Adipose tissue (tissue), 3 donors: ENCODE results near the gene HSPA1B. TPM values are rescaled to one million over a fixed set of nuclear protein-coding genes. Genes with fewer than 3 reads are reported as not detected.
A peak's percentile ranks its signal among the peaks of the same experiment; 100 is the strongest.
"Not testable (repeated sequence)": the region's sequence is repeated elsewhere in the genome, so short reads cannot be mapped to it uniquely, and the experiment has no call there.

Experiments
- H3K27ac ChIP-seq: one replicate; pipeline ENCODE4 v1.5.1; 2013; ENCODE audit warnings: low read depth, low read length
- WGBS, 3 donors: extraction: QIAGEN DNeasy Blood & Tissue Kit; methylation state at CpG; one replicate each; pipeline ENCODE4 v1.1.7; 2013; 5-methylcytosine and 5-hydroxymethylcytosine counted together
- polyA plus RNA-seq, 3 donors: library from polyadenylated mRNA; stranded (reverse); fragments of 200-250 nt; gene quantifications; one replicate each; pipeline ENCODE4 v1.2.3, GENCODE V29; 2013
- donor health status: healthy with polysubstance abuse.
- donor health status: Bipolar disorder and iron deficiency.
- donor health status: healthy.

HSPA1B gene
- polyA plus RNA-seq, 3 donors = 40.9 to 501 (median 47.1) TPM

DNA sequence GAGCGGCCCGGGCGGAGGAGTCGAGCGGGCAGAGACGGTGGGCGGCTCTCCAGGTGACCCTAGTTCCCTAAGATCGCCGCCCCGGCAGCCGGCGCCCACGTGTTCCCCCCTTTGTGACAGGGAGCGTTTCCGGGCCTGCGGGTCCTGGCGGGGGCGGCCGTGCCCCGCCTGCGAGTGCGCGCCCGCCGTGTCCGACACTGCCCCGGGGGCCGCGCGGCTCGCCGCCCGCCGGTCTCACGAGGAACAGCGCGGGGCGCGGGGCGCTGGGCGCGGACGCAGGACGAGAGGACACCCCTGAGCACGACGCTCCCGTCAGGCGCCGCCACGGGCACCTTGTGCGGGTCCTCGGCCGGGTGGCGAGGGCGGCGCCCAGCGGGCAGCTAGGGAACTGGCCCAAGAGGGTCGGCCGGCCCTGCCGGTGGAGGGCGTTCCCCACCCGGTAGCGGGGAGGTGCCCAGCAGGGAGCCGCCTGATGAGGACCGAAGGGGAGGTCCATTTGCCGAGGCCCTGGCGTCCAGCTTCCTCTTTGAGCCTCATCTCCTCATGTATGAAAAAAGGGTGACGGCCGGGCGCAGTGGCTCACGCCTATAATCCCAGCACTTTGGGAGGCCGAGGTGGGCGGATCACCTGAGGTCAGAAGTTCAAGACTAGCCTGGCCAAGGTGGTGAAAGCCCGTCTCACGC is 31.8 kb upstream of the HSPA1B start, which contains the start of gene VARS1:
Gene VARS1 (minus strand): TSS at position 137 of the 683 bp plus-strand sequence. CDS start 535 bp downstream, outside the sequence.
- H3K27ac ChIP-seq = peak within 1 kb of the TSS; percentile 89
- WGBS, 3 donors = 0 to 1% (median 1%) methylated on average over 65 to 75 of the region's 75 CpGs

DNA sequence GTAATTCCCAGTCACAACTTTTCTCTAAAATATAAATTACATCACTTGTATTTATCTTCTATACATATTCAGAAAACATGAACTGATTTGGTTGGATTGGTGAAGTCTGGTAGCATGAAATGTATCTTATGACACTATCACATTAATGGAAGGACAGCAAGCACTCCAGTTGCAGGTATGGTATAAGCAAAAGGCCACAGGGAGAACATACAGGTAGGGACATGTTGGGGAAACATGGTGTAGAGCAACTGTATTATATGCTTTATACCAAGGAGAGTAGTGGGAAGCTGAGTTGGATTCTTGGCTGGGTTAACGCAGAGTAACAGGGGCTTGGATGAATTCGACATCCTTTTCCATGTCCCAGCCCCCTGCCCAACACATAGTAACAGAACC is 30.5 kb upstream of the HSPA1B start:
- 82 to 92% (median 83%) methylated on average over 2 of the region's 2 CpGs for WGBS, 3 donors
- H3K27ac ChIP-seq = no peak overlapping the region

DNA sequence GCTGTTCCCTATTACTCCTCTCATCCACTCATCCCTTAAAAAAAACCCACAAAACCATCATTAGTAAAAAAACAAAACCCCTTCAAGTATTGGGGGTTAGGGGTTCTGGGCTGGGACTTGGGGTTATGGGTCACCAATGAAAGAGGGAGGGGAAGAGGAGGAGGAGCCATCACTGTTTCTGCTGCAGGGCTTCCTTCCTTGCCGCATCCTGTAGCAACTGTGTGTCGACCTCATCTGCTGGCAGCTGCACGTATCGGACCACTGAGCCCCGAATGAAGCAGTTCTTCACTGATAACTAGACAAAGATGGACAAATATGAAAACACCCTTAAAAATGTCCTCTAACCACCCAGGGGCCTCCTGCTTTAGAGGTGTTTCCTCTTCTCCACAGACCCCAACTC is 29.9 kb upstream of the HSPA1B start:
- 27 to 78% (median 36%) methylated on average over 5 of the region's 5 CpGs for WGBS, 3 donors
- H3K27ac ChIP-seq = no peak overlapping the region

DNA sequence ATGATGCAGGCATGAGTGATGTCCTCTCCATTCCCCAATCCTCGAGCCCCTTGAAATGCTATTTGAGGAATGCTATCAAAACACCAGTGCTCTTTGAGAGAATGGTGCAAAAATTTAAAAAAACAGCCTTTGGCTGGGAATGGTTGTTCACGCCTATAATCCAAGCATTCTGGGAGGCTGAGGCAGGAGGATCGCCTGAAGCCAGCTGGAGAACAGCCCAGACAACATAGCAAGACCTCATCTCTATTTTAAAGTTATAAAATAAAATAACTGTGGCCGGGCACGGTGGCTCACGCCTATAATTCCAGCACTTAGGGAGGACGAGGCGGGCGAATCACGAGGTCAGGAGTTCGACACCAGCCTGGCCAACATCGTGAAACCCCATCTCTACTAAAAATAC is 27.8 kb upstream of the HSPA1B start:
- no peak overlapping the region for H3K27ac ChIP-seq
- WGBS, 3 donors = 73 to 92% (median 77%) methylated on average over 12 of the region's 12 CpGs

DNA sequence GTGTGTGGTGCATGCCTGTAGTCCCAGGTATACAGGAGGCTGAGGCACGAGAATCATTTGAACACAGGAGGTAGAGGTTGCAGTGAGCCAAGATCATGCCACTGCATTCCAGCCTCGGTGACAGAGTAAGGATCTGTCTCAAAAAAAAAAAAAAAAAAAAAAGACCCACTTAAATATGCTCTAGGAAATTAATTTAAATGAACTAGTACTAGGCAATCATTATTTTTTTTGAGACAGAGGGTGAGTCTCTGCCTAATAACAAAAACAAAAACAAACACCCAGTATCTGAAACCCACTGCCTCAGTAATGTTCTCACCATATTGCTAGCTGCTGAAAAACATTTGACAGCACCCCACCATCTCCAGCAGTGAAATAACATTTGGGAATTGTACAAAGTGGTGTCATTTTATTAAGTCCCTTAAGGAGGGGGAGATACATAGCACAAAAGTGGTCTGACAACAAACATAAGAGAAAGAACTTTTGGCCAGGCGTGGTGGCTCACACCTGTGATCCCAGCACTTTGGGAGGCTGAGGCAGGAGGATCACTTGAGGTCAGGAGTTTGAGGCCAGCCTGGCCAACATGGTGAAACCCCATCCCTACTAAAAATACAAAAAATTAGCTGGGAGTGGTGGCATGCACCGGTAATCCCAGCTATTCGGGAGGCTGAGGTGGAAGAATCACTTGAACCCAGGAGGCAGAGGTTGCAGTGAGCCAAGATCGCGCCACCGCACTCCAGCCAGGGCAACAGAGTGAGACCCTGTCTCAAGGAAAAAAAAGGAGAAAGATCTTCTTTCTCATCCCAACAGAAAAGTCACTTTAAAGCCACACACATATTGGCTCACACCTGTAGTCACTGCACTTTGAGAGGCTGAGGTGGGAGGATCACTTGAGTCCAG is 26.3 kb upstream of the HSPA1B start:
- WGBS, 3 donors = 96% methylated on average over 8 of the region's 8 CpGs
- H3K27ac ChIP-seq = not testable (repeated sequence)

DNA sequence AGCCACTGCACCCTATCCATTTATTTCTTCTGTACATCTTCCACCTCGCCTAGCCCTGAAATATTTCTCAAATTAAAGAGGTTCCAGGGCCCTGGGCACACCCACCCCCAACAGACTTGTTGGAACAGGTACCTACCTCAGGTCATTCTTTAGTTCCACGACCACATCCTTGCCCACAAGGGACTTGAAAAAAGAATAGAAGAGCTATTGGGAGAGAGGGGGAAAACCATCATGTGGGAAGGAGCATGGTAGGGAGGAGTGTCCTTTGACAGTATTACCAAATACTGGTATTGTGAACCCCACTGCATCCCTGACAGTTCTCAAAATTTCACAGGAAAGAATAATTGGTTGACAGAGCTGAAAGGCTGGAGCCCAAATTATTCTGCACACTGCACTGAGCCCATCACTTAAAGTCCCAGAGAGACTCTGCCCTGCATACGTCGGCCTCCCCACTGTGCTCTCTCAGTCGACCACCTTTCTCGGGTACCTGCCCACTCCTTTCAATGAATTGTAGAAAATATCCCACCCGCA is 21.5 kb upstream of the HSPA1B start:
- 12 to 16% (median 15%) methylated on average over 7 of the region's 7 CpGs for WGBS, 3 donors

GRCh38 chr6:31806470-31807272 is 20.9 kb upstream of the HSPA1B start, which contains the start of gene LSM2:
LSM2 (minus strand) TSS chr6:31806966; CDS start chr6:31806757, 209 bp downstream.
- peak within 1 kb of the TSS; percentile 77 for H3K27ac ChIP-seq
- WGBS, 3 donors = 0% methylated on average over 50 to 51 of the region's 51 CpGs

More for the DNA sequence above, 21.5 kb upstream of the HSPA1B start:
- peak overlapping the region; percentile 77 for H3K27ac ChIP-seq

DNA sequence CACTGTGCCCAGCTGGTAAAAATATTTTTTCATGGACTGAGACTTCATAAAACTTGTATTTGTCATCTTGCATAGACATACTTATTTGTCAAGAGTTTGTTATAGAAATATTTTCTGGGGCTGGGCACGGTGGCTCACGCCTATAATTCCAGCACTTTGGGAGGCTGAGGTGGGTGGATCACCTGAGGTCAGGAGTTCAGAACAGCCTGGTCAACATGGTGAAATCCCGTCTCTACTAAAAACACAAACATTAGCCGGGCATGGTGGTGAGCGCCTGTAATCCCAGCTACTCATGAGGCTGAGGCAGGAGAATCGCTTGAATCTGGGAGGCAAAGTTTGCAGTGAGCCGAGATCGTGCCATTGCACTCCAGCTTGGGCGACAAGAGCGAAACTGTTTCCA is 18.9 kb upstream of the HSPA1B start:
- H3K27ac ChIP-seq = not testable (repeated sequence)
- 92 to 96% (median 95%) methylated on average over 10 of the region's 10 CpGs for WGBS, 3 donors

- no peak overlapping the region for H3K27ac ChIP-seq
- WGBS, 3 donors = 89 to 96% (median 95%) methylated on average over 12 of the region's 12 CpGs
These were observed 15.9 kb upstream of the HSPA1B start for GRCh38 chr6:31811645-31812044.

DNA sequence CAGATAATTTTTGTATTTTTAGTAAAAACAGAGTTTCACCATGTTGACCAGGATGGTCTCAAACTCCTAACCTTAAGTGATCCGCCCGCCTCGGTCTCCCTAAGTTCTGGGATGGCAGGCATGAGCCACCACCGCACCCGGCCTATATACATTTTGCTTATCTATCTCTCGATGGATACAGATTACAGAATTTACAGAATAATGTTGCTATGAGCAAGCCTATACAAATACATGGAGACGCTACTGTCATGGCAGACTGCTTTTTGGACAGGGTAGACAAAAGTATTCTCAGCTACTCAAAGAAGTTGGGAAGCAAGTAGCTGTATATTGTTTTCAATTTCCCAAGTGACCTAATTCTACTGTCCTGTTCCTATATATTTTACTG is 14.1 kb upstream of the HSPA1B start:
- peak overlapping the region; percentile 19 for H3K27ac ChIP-seq
- 95 to 97% (median 95%) methylated on average over 7 of the region's 7 CpGs for WGBS, 3 donors

DNA sequence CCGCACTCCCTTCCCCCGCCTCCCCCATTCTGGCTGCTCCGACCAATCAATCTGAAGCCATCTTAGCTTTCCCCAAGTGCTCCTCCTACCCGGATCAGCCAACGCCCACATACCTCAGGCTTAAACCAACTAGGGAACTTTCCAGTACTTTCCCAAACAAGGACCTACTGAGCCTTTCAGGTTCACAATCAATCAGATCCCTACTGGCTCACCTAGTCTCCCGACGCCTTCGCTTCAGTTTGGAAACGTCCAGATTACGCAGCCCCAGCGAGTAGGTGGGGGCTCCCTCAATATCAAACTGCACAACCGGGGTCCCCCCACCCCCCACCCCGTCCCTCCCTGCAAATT is 12.9 kb upstream of the HSPA1B start:
- peak overlapping the region; percentile 76 for H3K27ac ChIP-seq
- 0% methylated on average over 13 of the region's 13 CpGs for WGBS, 3 donors

- 0 to 1% (median 0%) methylated on average over 54 to 56 of the region's 56 CpGs for WGBS, 3 donors
- peak within 1 kb of the TSS; percentile 77 for H3K27ac ChIP-seq
These were observed 12.3 kb upstream of the HSPA1B start, which contains the start of the genes HSPA1A and HSPA1L for GRCh38 chr6:31815025-31815838. HSPA1A (plus strand) TSS chr6:31815543; CDS start chr6:31815757, 214 bp downstream. HSPA1L (minus strand) TSS chr6:31815283; CDS start chr6:31811972, 3,311 bp downstream.

DNA sequence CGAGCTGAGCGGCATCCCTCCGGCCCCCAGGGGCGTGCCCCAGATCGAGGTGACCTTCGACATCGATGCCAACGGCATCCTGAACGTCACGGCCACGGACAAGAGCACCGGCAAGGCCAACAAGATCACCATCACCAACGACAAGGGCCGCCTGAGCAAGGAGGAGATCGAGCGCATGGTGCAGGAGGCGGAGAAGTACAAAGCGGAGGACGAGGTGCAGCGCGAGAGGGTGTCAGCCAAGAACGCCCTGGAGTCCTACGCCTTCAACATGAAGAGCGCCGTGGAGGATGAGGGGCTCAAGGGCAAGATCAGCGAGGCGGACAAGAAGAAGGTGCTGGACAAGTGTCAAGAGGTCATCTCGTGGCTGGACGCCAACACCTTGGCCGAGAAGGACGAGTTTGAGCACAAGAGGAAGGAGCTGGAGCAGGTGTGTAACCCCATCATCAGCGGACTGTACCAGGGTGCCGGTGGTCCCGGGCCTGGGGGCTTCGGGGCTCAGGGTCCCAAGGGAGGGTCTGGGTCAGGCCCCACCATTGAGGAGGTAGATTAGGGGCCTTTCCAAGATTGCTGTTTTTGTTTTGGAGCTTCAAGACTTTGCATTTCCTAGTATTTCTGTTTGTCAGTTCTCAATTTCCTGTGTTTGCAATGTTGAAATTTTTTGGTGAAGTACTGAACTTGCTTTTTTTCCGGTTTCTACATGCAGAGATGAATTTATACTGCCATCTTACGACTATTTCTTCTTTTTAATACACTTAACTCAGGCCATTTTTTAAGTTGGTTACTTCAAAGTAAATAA is 10.2 kb upstream of the HSPA1B start:
- WGBS, 3 donors = 25 to 45% (median 32%) methylated on average over 12 to 15 of the region's 37 CpGs
- H3K27ac ChIP-seq = not testable (repeated sequence)

- WGBS, 3 donors = 38 to 69% (median 49%) methylated on average over 8 of the region's 8 CpGs
- not testable (repeated sequence) for H3K27ac ChIP-seq
These were observed 9.5 kb upstream of the HSPA1B start for GRCh38 chr6:31817929-31818511.

- no peak overlapping the region for H3K27ac ChIP-seq
These were observed 7.7 kb upstream of the HSPA1B start for GRCh38 chr6:31819871-31820299.

- 89 to 95% (median 94%) methylated on average over 10 of the region's 10 CpGs for WGBS, 3 donors
- H3K27ac ChIP-seq = not testable (repeated sequence)
These were observed 7.1 kb upstream of the HSPA1B start for GRCh38 chr6:31820399-31820798.
